Endothelial cell of umbilical vein (primary cell): ENCODE results near the gene SDF4. TPM values are rescaled to one million over a fixed set of nuclear protein-coding genes. Genes with fewer than 3 reads are reported as not detected.

ENCODE experiments used
- BruUV-seq: library from RNA; stranded (reverse); fragments of 400-500 nt; replicated peaks from 2 replicates; lab custom pipeline; 2021; lab: Mats Ljungman, UMichigan
- CTCF ChIA-PET: fragments of 300-600, 350-600 bp; sonication (Branson Sonifier 250); formaldehyde crosslinking; loops from one replicate; lab custom pipeline; 2021; ENCODE audit warnings: antibody characterized with exemption, inconsistent platforms; lab: Charles Lee
- POLR2A ChIA-PET: fragments of 300-600, 350-600 bp; sonication (Branson Sonifier 250); formaldehyde crosslinking; loops from one replicate; lab custom pipeline; 2021; ENCODE audit warnings: antibody characterized with exemption, inconsistent platforms; lab: Charles Lee
- DNase-seq: peaks from one replicate; pipeline ENCODE4 v3.0.0-alpha.2; 2011; ENCODE audit warnings: low read depth, low spot score
- FAIRE-seq: peaks from 2 replicates; lab custom pipeline; 2011; peaks lifted over from hg19 to GRCh38; lab: Jason Lieb, UNC
- H2AFZ ChIP-seq: 2 replicates; pipeline ENCODE4 v1.6.0; 2012; ENCODE audit warnings: low read depth, low read length, control low read depth, inconsistent platforms
- H3K27ac ChIP-seq: 2 replicates; pipeline ENCODE4 v1.5.1; 2011; ENCODE audit warnings: low read depth, mild to moderate bottlenecking, control low read depth, low read length, moderate library complexity; ENCODE audit not compliant: insufficient read depth
- H3K27me3 ChIP-seq, 2 experiments: 2 replicates each; pipeline versions ENCODE4 v1.6.0 to v1.6.1; 2011; ENCODE audit warnings: low read length in 2 of 2, mixed read lengths in 1 of 2; ENCODE audit not compliant: control insufficient read depth in 2 of 2, insufficient read depth in 2 of 2
- H3K36me3 ChIP-seq, 2 experiments: 2 replicates in 1 of 2; 3 replicates in 1 of 2; pipeline ENCODE4 v1.5.1; 2011; ENCODE audit warnings: low read length in 2 of 2, mild to moderate bottlenecking in 1 of 2, moderate library complexity in 1 of 2; ENCODE audit not compliant: control insufficient read depth in 2 of 2, insufficient read depth in 2 of 2; ENCODE audit errors: extremely low read depth in 1 of 2
- H3K4me1 ChIP-seq: 3 replicates; pipeline ENCODE4 v1.5.1; 2011; ENCODE audit warnings: mild to moderate bottlenecking, low read length; ENCODE audit not compliant: control insufficient read depth, insufficient read depth; ENCODE audit errors: extremely low read depth
- H3K4me2 ChIP-seq: 2 replicates; pipeline ENCODE4 v1.6.1; 2011; ENCODE audit warnings: low read length, control low read depth, mixed read lengths; ENCODE audit not compliant: insufficient read depth
- H3K4me3 ChIP-seq, 3 experiments: fragments of 200-600 bp in 1 of 3; sonication (generic), shearing (Covaris generic) in 1 of 3; replicated peaks in 1 of 3; 2 replicates each; pipeline ENCODE4 v1.5.1; 2011 to 2016; ENCODE audit warnings: control low read depth in 3 of 3, low read length in 3 of 3, mild to moderate bottlenecking in 2 of 3, inconsistent platforms in 1 of 3, low read depth in 1 of 3, moderate library complexity in 1 of 3; ENCODE audit not compliant: insufficient read depth in 1 of 3
- H3K79me2 ChIP-seq: 2 replicates; pipeline ENCODE4 v1.6.0; 2012; ENCODE audit warnings: low read length, inconsistent platforms; ENCODE audit not compliant: control insufficient read depth, insufficient read depth
- H3K9ac ChIP-seq: replicated peaks from 2 replicates; pipeline ENCODE3; 2011; ENCODE audit warnings: low read length, control low read depth; ENCODE audit not compliant: insufficient read depth; ENCODE audit errors: extremely low read depth
- H3K9me1 ChIP-seq: replicated peaks from 3 replicates; pipeline ENCODE4 v1.6.0; 2011; ENCODE audit warnings: mild to moderate bottlenecking, low read length; ENCODE audit not compliant: control insufficient read depth, insufficient read depth; ENCODE audit errors: extremely low read depth
- H3K9me3 ChIP-seq: replicated peaks from 2 replicates; pipeline ENCODE4 v1.5.1; 2012; ENCODE audit warnings: low read length, inconsistent platforms; ENCODE audit not compliant: control insufficient read depth, insufficient read depth
- H4K20me1 ChIP-seq: replicated peaks from 2 replicates; pipeline ENCODE3; 2011; ENCODE audit warnings: mild to moderate bottlenecking, low read length; ENCODE audit not compliant: control insufficient read depth, insufficient read depth; ENCODE audit errors: extremely low read depth
- EZH2 ChIP-seq: IDR thresholded peaks from 2 replicates; pipeline ENCODE4 v1.6.1; 2012; ENCODE audit warnings: borderline replicate concordance, low read depth, mild to moderate bottlenecking, moderate library complexity, low read length, inconsistent platforms; ENCODE audit not compliant: severe bottlenecking
- FOS ChIP-seq: IDR thresholded peaks from 2 replicates; pipeline ENCODE4 v1.6.1; 2011; ENCODE audit warnings: mild to moderate bottlenecking, low read length, moderate library complexity, borderline replicate concordance; ENCODE audit not compliant: insufficient read depth
- JUN ChIP-seq: IDR thresholded peaks from 2 replicates; pipeline ENCODE4 v1.6.1; 2011; ENCODE audit warnings: borderline replicate concordance, low read depth; ENCODE audit not compliant: insufficient read length, insufficient read depth
- MYC ChIP-seq: IDR thresholded peaks from one replicate; pipeline ENCODE4 v1.6.1; 2011; ENCODE audit warnings: mild to moderate bottlenecking, low read depth, low read length
- POLR2A ChIP-seq: IDR thresholded peaks from 2 replicates; pipeline ENCODE4 v1.6.1; 2012; ENCODE audit warnings: low read depth, mild to moderate bottlenecking, control low read depth, low read length
- dilution Hi-C: fragments of 300-500 bp; cut with MboI; formaldehyde crosslinking; loops from one replicate; pipeline ENCODE4 v1.15.0; 2019; ENCODE audit warnings: low sequenced_read_pairs; ENCODE audit not compliant: extremely low pct_ligation_motif_present
- intact Hi-C: fragments of 100-400 bp; cut with micrococcal nuclease; formaldehyde crosslinking; loops from one replicate; pipeline ENCODE4 v1.10.0; 2022
- polyA plus RNA-seq, 4 experiments: library from polyadenylated mRNA; depleted of rRNA in 3 of 4; stranded (reverse) in 3 of 4; unstranded in 1 of 4; fragments of >200 nt; gene quantifications; 2 replicates each; pipeline versions ENCODE4 v1.2.1 to v1.2.3, GENCODE V29; 2011 to 2012; ENCODE audit warnings: missing spikeins in 1 of 4
- total RNA-seq: library from RNA; stranded (reverse); gene quantifications from 2 replicates; pipeline ENCODE4 v1.2.3, GENCODE V29; 2021
- TF ChIP-seq, protein P1 (sequence below), 2 donors: IDR thresholded peaks; 1 replicate in 1 of 2; 2 replicates in 1 of 2; pipeline ENCODE4 v1.5.1; 2011; ENCODE audit warnings: low read length in 2 of 2, mild to moderate bottlenecking in 2 of 2, moderate library complexity in 2 of 2, control low read depth in 1 of 2, inconsistent platforms in 1 of 2, low read depth in 1 of 2; ENCODE audit not compliant: insufficient read depth in 1 of 2; ENCODE audit errors: extremely low read depth in 1 of 2

Gene SDF4
- total and polyA plus RNA-seq, 2 donors (not counting 3 experiments of a cell fraction or from before 2014, with no cell fraction given): 175 to 185 TPM

DNA sequence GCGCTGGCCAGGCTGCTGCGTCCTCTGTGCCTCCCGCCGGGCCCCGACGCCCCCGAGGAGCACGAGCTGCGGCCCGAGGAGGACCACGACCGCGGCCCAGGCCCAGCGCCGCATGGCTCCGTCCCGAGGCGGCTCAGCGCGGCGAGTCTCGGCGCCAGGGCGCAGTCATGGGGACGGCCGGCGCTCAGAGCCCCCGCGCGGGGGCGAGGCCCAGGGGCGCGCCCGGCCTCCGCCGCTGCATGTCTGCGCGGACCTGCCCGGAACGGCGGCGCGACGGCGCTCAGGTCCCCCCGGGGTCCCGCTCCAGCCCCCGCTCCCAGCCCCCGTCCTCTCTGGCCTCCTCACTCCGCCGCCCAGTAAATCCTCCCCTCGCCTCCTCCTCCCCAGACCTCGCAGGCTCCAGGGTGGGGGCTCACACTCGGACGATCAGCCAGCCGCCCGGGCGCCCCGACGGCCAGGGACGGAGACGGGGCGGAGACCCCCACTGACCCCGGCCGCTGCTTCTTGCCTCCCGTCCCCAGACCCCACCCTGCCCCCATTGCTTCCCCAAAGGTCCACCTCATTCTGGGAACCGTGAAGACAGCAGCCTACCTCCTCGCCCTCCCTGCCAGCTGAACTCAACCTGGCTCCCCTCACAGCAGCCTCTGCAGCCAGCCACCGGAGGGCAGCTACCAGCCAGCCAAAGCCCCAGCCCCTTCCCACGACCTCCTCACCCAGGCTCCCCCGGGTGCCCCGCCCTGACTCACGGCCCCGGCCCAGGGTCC, 15.0 kb upstream of the SDF4 start, which contains the start of gene C1QTNF12:
C1QTNF12 (minus strand) TSS at position 146 of the 764 bp plus-strand sequence; CDS start at position 114, 32 bp downstream.
- no peak within 1 kb of the TSS for H3K27ac ChIP-seq
- H3K9me1 ChIP-seq: no peaks in the 10 kb centered on the region
- H3K4me3 ChIP-seq: no peak within 1 kb of the TSS
- H4K20me1 ChIP-seq: no peaks in the 10 kb centered on the region
- intact Hi-C loops: loop anchor here (2.0 to 5.0 kb wide), 2 partner anchors 26 to 124 kb away; partner anchors contain the start of gene UBE2J2
- no peaks in the 10 kb centered on the region for H3K79me2 ChIP-seq
- FAIRE-seq (no peak), DNase-seq (no peak)
- BruUV-seq: no TSS peak
- CTCF ChIA-PET: interaction anchor here (1.1 kb wide), 1 partner anchor 125 kb away, joined by 4 read pairs; no protein-coding TSS in a partner anchor
- H3K36me3 ChIP-seq: no peaks in the 10 kb centered on the region
- no peak within 1 kb of the TSS for H2AFZ ChIP-seq
- POLR2A ChIA-PET: no interaction called here
- dilution Hi-C loops: no loop called here
- peaks cover 10 to 14% of the 10 kb centered on the region in 2 experiments for H3K27me3 ChIP-seq
- TF ChIP-seq MYC: no peak
- TF ChIP-seq POLR2A: no peak
- no peak for TF ChIP-seq JUN
- TF ChIP-seq, protein P1, sequence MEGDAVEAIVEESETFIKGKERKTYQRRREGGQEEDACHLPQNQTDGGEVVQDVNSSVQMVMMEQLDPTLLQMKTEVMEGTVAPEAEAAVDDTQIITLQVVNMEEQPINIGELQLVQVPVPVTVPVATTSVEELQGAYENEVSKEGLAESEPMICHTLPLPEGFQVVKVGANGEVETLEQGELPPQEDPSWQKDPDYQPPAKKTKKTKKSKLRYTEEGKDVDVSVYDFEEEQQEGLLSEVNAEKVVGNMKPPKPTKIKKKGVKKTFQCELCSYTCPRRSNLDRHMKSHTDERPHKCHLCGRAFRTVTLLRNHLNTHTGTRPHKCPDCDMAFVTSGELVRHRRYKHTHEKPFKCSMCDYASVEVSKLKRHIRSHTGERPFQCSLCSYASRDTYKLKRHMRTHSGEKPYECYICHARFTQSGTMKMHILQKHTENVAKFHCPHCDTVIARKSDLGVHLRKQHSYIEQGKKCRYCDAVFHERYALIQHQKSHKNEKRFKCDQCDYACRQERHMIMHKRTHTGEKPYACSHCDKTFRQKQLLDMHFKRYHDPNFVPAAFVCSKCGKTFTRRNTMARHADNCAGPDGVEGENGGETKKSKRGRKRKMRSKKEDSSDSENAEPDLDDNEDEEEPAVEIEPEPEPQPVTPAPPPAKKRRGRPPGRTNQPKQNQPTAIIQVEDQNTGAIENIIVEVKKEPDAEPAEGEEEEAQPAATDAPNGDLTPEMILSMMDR (IDR thresholded peaks at IDR 0.05; ENCODE audit: extremely low read depth in 1 of 2, insufficient read depth in 1 of 2, low read depth in 1 of 2, low read length in 2 of 2): no peak
- no peak for TF ChIP-seq FOS
- peak; percentile 87 for TF ChIP-seq EZH2
- H3K4me2 ChIP-seq: no peak within 1 kb of the TSS
- no peak within 1 kb of the TSS for H3K9ac ChIP-seq
- no peaks in the 10 kb centered on the region for H3K4me1 ChIP-seq
- H3K9me3 ChIP-seq: no peaks in the 10 kb centered on the region
